MM.1S (cell line): Measurements from ENCODE around the gene NAT10.

Experiments
- CTCF ChIP-seq: fragments of 300-600 bp; sonication (generic); IDR thresholded peaks from 2 replicates; pipeline ENCODE4 v1.5.1; 2016; ENCODE audit warnings: antibody characterized with exemption, low read length, mixed read lengths
- EZH2 ChIP-seq: fragments of 300-600 bp; sonication (generic); optimal IDR thresholded peaks from 2 replicates; pipeline ENCODE3; 2017; ENCODE audit warnings: low read depth, mild to moderate bottlenecking, antibody characterized with exemption, low read length, mixed read lengths

GRCh38 chr11:34190192-34191139, 85.0 kb downstream of the NAT10 start:
- TF ChIP-seq CTCF: no peak
- TF ChIP-seq EZH2: no peak
